OCI-LY3 (cell line): Measurements from ENCODE around the gene TRAF6.

Experiments
- EZH2phosphoT487 ChIP-seq: fragments of 200-600 bp; shearing (Covaris generic); IDR thresholded peaks from 2 replicates; pipeline ENCODE4 v1.6.1; 2018; ENCODE audit warnings: antibody characterized with exemption, mixed run types, low read depth
- TF ChIP-seq, protein P1 (sequence below): fragments of 200-600, 300-600 bp; sonication (generic); IDR thresholded peaks from 2 replicates; pipeline ENCODE4 v1.5.1; 2014; ENCODE audit warnings: antibody characterized with exemption, low read length, low read depth

DNA sequence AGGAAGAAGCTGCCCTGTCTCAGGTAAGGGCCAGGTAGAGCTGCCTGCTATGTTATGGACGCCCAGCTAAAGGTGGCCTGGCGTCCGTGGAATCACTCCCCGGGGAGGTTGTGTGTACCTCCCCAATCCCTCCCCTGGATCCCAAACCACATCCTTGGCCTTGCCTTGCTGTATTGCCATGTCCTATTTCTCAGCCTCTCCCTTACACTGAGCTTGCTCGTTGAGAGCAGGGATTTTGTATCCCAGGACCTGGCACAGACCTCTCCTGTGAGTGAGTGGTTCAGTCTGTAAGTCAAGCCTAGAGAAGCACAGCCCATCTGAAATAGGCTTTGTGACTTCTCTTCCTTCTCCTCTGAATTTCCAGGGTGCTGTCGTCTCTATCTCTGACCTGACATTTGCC, 53.9 kb downstream of the TRAF6 start:
- TF ChIP-seq, protein P1, sequence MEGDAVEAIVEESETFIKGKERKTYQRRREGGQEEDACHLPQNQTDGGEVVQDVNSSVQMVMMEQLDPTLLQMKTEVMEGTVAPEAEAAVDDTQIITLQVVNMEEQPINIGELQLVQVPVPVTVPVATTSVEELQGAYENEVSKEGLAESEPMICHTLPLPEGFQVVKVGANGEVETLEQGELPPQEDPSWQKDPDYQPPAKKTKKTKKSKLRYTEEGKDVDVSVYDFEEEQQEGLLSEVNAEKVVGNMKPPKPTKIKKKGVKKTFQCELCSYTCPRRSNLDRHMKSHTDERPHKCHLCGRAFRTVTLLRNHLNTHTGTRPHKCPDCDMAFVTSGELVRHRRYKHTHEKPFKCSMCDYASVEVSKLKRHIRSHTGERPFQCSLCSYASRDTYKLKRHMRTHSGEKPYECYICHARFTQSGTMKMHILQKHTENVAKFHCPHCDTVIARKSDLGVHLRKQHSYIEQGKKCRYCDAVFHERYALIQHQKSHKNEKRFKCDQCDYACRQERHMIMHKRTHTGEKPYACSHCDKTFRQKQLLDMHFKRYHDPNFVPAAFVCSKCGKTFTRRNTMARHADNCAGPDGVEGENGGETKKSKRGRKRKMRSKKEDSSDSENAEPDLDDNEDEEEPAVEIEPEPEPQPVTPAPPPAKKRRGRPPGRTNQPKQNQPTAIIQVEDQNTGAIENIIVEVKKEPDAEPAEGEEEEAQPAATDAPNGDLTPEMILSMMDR: no peak
- TF ChIP-seq EZH2phosphoT487: no peak
